GM21576 (cell line): ENCODE results near the gene PTPRD.

Experiments used
- ATAC-seq: cut with Tn5 transposase; IDR thresholded peaks from one replicate; pipeline ENCODE4 v1.9.1; 2021; ENCODE audit warnings: mild to moderate bottlenecking, moderate library complexity; ENCODE audit not compliant: unreplicated experiment

Gene PTPRD

GRCh38 chr9:8856396-8857067, 1756.3 kb downstream of the PTPRD start:
- no peak for ATAC-seq

- no peak for ATAC-seq
Observed at GRCh38 chr9:8855046-8855445, 1757.8 kb downstream of the PTPRD start.

GRCh38 chr9:8852301-8852864, 1760.4 kb downstream of the PTPRD start:
- ATAC-seq = no peak

GRCh38 chr9:8850914-8851313, 1761.9 kb downstream of the PTPRD start:
- no peak for ATAC-seq

GRCh38 chr9:8845808-8846207, 1767.0 kb downstream of the PTPRD start:
- no peak for ATAC-seq

GRCh38 chr9:8845376-8845775, 1767.4 kb downstream of the PTPRD start:
- no peak for ATAC-seq

GRCh38 chr9:8844549-8844948, 1768.3 kb downstream of the PTPRD start:
- ATAC-seq = no peak

- ATAC-seq = no peak
Observed at GRCh38 chr9:8842402-8843193, 1770.2 kb downstream of the PTPRD start.

GRCh38 chr9:8838136-8838535, 1774.7 kb downstream of the PTPRD start:
- no peak for ATAC-seq

GRCh38 chr9:8835291-8835690, 1777.5 kb downstream of the PTPRD start:
- ATAC-seq = no peak

- no peak for ATAC-seq
Observed at GRCh38 chr9:8832955-8833354, 1779.8 kb downstream of the PTPRD start.

- ATAC-seq = no peak
Observed at GRCh38 chr9:8832386-8832785, 1780.4 kb downstream of the PTPRD start.

- no peak for ATAC-seq
Observed at GRCh38 chr9:8831568-8831967, 1781.2 kb downstream of the PTPRD start.

GRCh38 chr9:8826281-8826680, 1786.5 kb downstream of the PTPRD start:
- no peak for ATAC-seq

GRCh38 chr9:8825585-8826147, 1787.1 kb downstream of the PTPRD start:
- ATAC-seq = no peak

- ATAC-seq = no peak
Observed at GRCh38 chr9:8823131-8823895, 1789.5 kb downstream of the PTPRD start.

- ATAC-seq = no peak
Observed at GRCh38 chr9:8822667-8823025, 1790.2 kb downstream of the PTPRD start.

- no peak for ATAC-seq
Observed at GRCh38 chr9:8821910-8822666, 1790.7 kb downstream of the PTPRD start.

GRCh38 chr9:8817335-8817734, 1795.5 kb downstream of the PTPRD start:
- ATAC-seq = no peak

- ATAC-seq = no peak
Observed at GRCh38 chr9:8816361-8816760, 1796.4 kb downstream of the PTPRD start.
